HUDEP-2 (cell line): ENCODE data around the gene ASXL1.
"Not testable (repeated sequence)": the region's sequence is repeated elsewhere in the genome, so short reads cannot be mapped to it uniquely, and the experiment has no call there.

Experiments used
- DNase-seq, 76 experiments: peaks; one replicate each; lab custom pipeline; 2025; ENCODE audit not compliant: unreplicated experiment in 76 of 76; lab: John Stamatoyannopoulos, UW

The ASXL1 gene

DNA sequence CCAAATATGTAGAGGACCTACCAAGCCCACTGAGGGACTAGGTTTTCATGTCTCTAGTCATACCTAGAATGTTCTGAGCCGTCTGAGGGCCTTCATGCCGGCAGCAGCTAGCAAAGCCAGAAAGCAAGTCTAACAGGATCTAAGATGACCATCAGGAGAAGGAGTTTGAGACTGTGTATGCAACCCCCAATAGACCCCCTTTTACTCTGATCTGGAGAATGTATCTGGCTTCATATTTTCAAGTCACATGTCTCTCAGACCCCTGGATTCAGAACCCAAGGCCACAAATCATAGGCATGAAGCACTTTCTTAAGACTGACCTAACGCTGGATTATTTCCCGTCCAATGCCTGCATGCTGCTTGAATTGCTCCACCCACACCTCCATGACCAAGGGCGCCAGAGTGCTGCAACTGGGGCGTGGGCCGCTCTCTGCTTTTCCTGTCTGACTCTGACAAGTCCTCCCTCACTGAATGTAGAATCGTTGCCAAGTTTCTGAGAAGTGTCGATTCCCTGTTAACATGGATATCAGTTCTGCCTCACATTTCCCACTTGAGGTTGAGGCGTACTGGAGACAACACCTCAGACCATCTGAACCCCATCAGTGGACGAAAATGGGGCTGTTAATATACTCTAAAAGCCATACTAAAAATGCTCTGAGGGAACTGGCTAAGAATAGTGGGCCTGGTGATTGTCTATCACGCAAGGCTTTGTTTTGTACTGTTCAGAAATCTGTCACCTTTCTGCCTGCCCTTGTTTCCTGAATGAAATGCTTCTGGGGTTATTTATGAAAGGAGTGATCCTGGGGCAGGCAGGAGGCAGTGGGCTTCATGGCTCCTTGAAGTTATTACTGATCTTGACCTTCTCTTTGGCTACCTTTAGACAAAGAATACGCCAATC lies 23.9 kb upstream of the ASXL1 start:
- peak in 74 of 76 experiments; percentile 11 to 92 (median 76) for DNase-seq

DNA sequence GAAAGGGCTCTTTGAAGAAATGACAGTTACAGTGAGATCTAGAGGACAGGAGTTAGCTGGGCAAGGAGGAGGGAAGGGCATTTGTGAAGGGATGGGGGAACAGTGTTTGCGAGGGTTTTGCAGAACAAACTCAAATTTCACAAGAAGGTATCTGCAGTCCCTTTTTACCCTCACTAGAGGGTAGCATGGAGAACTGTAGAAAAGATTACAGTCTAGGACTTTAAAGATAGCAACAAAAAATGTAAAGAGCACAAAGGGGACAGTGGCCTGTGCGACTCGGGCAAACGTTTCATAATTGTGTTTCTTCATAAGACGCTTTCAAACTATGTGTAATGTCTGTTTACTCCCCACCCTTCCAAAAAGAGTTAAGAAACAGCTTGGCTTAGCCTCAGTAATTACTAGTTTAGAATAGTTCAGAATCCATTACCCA lies 21.2 kb upstream of the ASXL1 start:
- DNase-seq, result peak in 15 of 76 experiments; percentile 8 to 42 (median 27)

DNA sequence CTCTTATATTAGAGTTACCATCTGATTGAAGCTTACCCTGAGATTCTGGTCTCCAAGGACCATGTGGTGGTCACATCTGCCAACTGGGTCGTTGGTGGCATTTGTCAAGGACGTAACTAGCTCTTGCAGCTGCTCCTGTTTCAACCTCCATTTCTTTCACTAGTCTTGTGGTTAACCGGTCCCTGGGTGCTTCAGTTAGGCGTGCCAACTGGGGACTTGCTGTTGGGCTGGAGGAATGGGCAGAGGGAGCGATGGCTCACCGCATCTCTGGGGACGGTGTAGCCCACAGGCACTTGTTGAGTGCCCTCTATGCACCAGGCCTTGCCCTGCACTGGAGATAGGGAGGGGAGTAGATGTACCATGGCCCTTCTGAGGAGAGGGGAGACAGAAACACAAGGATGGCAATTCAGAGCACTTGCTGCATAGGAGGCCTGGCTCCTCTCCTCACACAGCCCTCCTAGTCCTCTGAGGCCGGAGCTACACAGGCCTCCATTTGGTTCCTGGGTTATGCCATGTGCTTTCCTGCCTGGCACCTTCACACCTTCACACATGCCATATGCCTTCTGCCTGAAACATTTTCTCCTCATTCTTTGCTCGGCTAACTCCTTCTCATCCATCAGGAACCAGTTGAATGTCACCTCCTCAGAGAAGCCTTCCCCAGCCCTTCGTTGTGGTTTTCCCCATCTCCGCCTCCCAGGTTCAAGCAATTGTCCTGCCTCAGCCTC lies 20.0 kb upstream of the ASXL1 start:
- no peak for DNase-seq

DNA sequence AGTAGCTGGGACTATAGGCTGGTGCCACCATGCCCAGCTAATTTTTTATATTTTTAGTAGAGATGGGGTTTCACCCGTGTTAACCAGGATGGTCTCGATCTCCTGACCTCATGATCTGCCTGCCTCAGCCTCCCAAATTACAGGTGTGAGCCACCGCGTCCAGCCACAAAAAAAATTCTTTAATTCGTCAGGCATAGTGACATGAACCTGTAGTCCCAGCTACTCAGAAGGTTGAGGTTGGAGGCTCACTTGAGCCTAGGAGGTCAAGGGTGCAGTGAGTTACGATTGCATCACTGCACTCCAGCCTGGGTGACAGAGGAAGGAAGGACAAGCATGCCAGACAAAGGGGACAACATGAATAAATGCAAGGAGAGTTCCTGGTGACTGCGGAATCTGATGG lies 19.5 kb upstream of the ASXL1 start:
- no peak for DNase-seq

DNA sequence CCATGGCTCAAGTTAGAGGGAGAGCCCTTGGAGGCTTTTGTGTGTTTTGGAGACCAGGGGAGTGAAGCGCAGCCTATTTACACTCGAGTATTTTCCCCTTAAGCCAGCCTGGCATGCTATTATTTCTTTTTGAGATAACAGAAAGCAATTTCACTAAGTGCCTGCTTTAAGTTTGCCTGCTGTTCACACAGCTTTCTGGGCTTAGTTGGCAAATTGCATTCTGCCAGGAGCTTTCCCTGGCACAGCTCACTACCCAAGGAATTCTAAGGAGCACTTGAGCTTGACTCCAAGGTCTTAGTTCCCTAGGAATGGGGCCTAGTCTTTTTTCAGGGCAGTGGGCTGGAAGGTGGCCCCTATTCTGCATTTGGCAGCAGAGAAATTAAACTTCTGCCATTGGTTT lies 19.0 kb upstream of the ASXL1 start:
- DNase-seq, result no peak

DNA sequence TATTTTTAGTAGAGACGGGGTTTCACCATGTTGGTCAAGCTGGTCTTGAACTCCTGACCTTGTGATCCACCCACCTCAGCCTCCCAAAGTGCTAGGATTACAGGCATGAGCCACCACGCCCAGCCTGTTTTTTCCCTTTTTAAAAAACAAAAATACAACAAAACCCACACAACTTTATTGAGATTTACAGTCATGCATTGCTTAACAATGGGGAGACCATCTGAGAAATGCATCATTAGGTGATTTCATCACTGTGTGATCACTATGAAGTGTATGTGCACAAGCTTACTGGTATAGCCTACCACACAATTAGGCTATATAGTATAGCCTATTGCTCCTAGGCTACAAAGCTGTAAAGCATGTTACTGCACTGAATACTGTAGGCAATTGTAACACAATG lies 17.1 kb upstream of the ASXL1 start:
- not testable (repeated sequence) for DNase-seq

DNA sequence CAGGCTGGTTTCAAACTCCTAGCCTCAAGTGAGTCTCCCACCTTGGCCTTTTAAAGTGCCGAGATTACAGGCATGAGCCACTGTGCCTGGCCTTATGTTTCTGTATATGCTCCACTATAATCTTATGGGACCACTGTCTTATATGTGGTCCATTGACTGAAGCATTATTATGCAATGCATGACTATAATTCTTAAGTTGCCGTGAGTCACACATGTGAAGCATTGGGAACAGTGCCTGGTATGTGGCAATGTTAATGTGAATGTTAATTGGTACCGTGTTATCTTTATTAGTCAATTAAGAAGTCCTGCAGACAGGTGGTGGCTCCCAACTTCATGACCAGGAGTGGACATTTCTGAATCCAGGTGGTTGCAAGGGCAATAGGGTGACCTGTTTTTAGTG lies 14.7 kb upstream of the ASXL1 start:
- no peak for DNase-seq

DNA sequence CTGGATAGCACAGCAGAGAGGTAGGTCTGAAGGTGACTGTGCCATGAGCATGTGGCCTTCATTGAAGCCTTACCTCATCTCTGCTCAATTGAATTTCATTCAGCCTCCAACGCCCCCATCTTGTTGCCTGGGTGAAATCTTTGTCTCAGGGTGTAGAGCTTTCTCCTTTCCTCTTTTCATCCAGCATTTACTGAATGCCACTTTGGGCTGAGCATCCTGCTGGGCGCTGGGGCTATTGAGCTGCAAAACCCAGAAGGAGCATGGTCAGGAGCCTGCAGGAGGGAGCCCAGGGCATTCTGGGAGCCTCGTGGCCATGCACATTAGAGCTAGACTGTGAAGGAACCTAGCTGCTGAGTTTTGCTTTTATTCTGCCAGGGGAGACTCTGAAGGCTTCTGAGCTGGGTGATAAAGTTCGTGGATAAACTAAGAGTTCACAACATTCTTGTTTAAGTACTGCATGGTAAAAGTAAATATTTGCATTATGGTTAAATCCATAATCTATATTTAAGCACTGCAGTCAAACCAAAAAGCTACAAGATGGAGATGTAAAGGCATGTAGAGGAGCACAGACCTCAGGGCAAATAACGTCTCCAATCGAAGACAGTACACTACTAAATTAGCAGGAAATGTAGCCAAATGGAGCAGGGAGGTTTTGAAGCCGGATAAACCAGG lies 13.2 kb upstream of the ASXL1 start:
- no peak for DNase-seq

DNA sequence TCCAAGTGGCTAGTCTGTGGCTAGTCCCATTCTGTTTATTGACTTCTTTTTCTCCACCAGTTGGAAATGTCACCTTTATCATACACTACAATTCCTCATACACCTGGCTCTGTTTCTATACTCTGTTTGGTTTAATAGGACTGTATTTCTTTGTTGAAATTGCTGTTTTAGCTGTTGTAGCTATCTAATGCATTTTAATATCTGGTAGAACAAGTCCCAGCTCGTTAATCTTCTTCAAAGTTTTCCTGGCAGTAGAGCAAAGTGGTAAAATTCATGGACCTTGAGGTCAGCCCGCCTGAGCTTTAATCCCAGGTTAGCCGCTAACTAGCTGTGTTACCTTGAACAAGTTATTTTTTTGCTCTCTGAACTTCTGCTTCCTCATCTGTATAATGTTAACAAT lies 9.9 kb upstream of the ASXL1 start:
- no peak for DNase-seq

DNA sequence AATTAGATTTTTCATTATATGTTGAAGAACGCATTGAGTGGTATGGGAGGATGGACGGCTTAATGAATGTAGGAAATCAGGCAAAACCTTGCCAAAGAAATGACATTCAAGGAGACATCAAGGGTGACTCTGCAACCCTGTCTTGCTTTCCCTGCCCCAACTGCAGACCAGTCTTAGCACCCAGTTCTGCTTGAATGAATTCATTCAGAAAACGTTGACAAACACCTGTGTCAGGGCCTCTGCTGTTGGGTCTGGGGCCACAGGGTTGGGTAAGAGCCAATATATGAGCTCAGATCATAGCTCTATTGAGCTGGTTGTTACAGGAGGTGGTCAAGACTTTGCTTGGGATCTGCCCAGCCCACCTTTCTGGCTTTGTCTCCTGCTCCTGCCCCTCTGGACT lies 7.7 kb upstream of the ASXL1 start:
- no peak for DNase-seq

DNA sequence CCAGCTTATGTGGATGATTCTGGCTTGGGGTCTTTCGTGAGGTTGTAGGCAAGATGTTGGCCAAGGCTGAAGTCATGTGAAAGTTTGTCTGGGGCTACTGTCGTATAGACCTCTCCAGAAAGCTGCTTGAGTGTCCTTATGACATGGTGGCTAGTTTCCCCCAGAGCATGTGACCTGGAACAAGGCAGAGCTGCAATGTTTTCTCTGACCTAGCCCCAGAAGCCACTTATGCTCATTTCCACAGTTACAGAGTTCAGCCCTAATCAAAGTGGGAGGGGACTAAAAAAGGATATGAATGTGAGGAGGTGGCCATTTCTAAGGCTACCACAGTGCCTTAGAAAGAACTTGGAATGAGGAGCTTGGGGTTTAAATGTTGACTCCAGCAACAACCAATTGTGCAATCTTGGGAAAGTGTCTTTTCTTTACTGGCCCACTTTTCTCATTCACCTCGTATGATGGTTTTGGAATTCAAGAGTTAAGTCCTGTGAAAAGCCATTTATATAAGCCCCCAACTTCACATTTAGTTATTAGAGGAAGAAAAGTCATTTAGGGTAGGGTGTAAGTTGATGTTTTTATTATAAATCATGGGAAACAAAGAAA lies 5.9 kb upstream of the ASXL1 start:
- DNase-seq, result no peak

DNA sequence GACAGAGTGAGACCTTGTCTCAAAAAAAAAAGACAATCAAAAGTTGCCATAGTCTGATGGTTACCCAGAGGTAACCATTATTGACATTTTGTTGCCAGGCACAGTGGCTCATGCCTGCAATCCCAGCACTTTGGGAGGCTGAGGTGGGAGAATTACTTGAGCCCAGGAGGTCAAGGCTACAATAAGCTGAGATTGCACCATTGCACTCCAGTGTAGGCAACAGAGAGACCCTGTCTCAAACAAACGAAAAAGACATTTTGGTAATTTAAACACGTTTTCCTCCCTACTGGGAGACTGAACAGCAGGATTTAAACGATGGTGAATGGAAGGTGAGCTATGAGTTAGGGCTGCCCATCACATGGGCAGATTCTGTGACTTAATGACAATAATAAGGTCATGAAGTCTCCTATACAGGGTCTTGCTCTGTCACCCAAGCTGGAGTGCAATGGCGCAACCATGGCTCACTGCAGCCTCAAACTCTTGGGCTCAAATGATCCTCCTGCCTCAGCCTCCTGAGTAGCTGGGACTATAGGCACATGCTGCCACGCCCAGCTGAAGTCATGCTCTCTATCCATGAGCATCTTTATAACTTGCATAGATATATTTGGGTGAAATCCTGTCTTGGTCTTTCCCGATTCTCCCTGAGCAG lies 4.2 kb upstream of the ASXL1 start:
- no peak for DNase-seq

DNA sequence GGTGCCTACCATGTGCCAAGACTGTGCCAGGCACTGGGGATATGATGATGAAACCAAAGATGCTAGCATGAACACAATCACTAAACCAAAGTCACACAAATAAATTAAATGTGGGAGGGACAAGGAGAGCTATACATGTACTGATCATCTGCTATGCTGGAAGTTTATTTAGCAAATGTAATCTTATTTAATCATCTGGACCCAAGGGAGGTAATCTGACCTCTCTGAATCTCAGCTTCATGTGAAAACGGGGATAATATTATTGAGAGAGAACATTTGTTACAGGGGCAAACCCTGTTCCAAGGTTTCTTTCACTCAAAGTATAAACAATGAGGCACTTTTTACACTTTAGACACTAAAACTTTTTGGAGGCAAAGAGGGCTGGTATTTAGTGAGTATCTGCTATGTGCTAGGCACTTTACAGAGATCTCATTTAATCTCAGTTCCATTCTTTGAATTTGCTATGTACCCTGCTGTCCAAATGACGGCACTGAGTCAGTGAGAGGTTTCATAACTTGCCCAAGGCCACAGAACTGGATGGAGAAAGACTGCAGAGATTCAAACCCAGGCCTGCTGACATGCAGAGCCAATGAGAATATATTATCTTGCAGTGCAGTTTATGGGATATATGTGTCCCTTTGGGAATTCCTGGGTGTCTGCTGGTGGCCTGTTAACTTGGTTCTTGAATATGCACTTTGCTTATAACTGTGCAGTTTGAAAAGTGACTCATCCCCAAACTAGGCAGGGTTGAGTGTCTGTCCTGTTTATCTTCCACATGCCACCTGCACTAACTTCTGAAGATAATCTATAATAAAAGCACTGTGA lies 3.3 kb upstream of the ASXL1 start:
- peak in 24 of 76 experiments; percentile 4 to 53 (median 31) for DNase-seq

DNA sequence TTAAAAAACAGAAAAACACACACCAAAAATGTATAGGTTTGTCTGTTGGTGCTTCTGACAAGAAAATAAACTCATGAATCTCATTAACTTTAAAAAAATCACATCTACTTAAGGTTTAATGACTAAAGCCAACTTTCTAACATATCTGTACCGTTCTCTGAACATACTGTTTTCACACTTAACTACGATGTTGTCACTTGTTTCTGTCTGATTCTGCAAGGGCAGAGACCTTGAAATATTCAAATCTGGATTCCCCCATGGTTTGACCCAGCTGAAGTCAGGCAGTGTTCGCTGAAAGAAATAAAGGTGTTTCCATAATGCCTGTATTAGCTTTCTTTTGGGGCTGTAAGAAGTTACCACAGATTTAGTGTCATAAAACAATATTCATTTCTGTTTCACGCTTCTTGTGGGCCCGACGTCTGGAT lies 2.7 kb upstream of the ASXL1 start:
- DNase-seq, result no peak

DNA sequence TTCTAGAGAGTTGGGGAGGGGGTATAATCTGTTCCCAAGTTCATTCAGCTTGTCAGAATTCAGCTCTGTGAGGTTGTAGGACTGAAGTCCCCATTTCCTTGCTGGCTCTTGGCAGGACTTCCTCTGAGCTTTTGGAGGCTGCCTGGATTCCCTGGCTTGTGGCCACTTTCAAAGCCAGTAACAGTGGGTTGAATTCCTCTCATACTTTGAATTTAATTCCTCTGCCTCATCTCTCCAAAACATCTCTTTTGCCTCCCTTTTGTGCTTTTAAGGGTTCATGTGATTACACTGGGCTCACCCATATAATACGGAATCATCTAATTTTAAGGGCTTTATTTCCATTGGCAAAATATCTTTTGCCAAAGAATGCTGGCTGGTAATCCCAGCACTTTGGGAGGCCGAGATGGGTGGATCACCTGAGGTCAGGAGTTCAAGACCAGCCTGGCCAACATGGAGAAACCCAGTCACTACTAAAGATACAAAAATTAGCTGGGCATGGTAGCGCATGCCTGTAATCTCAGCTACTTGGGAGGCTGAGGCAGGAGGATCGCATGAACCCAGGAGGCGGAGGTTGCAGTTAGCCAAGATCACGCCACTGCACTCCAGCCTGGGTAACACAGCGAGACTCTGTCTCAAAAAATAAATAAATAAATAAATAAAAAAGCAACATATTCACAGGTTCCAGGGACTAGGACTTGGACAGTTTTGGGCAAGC lies 2.1 kb upstream of the ASXL1 start:
- DNase-seq, result not testable (repeated sequence)

DNA sequence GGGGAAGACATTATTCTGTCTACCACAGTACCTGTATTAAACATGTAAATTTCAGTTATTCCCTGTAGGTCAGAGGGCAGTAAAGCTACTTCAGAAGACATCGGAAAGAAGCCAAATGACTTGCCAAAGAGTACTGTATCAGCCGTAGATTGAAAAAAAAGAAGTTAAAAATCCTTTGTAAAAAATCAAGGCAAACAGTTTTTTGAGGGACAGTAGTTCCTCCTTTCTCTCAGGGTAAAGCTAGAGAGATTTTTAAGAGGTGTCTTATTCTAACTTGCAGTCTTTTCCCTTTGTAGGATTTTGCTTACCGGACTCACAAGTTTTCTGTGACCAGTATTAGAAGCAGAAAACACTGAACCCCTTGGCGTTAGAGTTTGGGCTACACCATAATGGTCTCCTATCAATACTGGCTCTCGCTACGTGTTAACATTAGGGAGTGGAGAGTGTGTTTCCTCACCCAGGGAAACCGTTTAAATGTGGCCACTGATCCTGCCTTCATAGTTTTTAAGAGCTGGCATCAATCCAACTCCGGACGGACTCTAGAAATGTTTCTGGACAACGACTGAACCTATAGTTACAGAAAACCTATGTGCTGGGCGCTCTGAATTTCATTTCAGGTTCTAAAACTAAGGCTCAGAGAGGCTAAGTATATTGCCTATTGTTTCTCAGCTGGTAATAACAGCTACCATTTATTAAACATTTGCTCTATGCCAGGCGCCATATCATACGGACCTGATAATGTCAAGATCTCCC lies 1.3 kb upstream of the ASXL1 start:
- no peak for DNase-seq

DNA sequence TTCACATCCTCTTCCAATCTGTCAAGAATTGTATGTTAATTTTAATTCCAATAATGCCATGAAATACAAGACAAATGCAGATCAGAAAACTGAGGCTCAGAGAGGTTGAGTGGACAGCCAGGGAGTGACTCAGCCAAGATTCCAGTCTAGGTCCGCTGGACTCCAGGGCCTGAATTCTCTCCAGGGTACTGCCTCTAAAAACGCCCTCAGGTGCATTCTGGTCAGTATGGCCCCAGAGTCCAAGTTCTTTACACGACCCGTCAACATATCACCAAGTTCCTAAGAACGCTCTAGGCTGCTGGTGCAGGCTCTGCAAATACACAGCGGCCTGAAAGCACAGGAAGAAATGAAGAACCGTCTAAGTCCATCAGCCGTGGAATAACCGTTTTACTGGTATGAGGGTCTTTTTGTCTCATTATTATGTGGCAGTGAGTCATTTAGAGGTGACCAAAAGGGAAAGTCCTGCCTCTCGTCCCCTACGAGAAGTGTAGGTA lies 709 bp upstream of the ASXL1 start:
- peak in 5 of 76 experiments; percentile 33 to 59 (median 47) for DNase-seq

DNA sequence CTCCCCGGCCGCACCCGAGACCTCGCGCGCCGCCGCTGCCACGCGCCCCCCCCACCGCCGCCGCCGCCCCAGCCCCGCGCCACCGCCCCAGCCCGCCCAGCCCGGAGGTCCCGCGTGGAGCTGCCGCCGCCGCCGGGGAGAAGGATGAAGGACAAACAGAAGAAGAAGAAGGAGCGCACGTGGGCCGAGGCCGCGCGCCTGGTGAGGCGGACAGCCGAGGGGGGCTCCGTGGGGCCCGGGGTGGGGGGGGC lies 426 bp downstream of the ASXL1 start:
- peak in 4 of 76 experiments; percentile 43 to 64 (median 56) for DNase-seq
